Liver (tissue), 9 donors: ENCODE measurements around the gene DSCAML1. TPM values are rescaled to one million over a fixed set of nuclear protein-coding genes. Genes with fewer than 3 reads are reported as not detected.

Source experiments
- DNase-seq: peaks from one replicate; pipeline ENCODE4 v3.0.0-alpha.2; 2017; ENCODE audit warnings: low spot score
- H3K27ac ChIP-seq, 2 donors: one replicate each; pipeline ENCODE4 v1.7.0; 2013; ENCODE audit warnings: inconsistent platforms in 2 of 2, low read length in 2 of 2, control low read depth in 1 of 2, low read depth in 1 of 2, mild to moderate bottlenecking in 1 of 2
- H3K27me3 ChIP-seq, 4 donors: one replicate each; pipeline versions ENCODE4 v1.6.1 to v1.7.0; 2013; ENCODE audit warnings: low read length in 3 of 4, inconsistent platforms in 1 of 4, mild to moderate bottlenecking in 1 of 4, moderate library complexity in 1 of 4; ENCODE audit not compliant: control insufficient read depth in 4 of 4, insufficient read depth in 4 of 4
- H3K36me3 ChIP-seq, 4 donors: one replicate each; pipeline versions ENCODE4 v1.6.1 to v1.7.0; 2013; ENCODE audit warnings: low read length in 3 of 4, mild to moderate bottlenecking in 3 of 4, low read depth in 1 of 4, moderate library complexity in 1 of 4; ENCODE audit not compliant: control insufficient read depth in 4 of 4, insufficient read depth in 3 of 4
- H3K4me1 ChIP-seq, 4 donors: one replicate each; pipeline versions ENCODE4 v1.6.1 to v1.7.0; 2013; ENCODE audit warnings: low read length in 3 of 4, mild to moderate bottlenecking in 3 of 4, moderate library complexity in 1 of 4; ENCODE audit not compliant: control insufficient read depth in 4 of 4, insufficient read depth in 4 of 4
- H3K4me3 ChIP-seq, 3 donors: one replicate each; pipeline versions ENCODE4 v1.6.1 to v1.7.0; 2013; ENCODE audit warnings: low read length in 3 of 3, control low read depth in 1 of 3, low read depth in 1 of 3, mild to moderate bottlenecking in 1 of 3
- H3K9ac ChIP-seq, 2 donors: one replicate each; pipeline ENCODE4 v1.7.0; 2013; ENCODE audit warnings: low read length in 2 of 2, mild to moderate bottlenecking in 2 of 2, moderate library complexity in 2 of 2, control low read depth in 1 of 2, low read depth in 1 of 2
- H3K9me3 ChIP-seq, 4 donors: one replicate each; pipeline versions ENCODE4 v1.6.1 to v1.7.0; 2013; ENCODE audit warnings: low read length in 3 of 4; ENCODE audit not compliant: control insufficient read depth in 4 of 4
- EGR1 ChIP-seq, 2 donors: IDR thresholded peaks; 2 replicates each; pipeline ENCODE4 v1.6.1; 2016 to 2018; ENCODE audit warnings: antibody characterized with exemption in 2 of 2, low read depth in 2 of 2
- FOXA1 ChIP-seq: IDR thresholded peaks from 2 replicates; pipeline ENCODE4 v1.6.1; 2016; ENCODE audit warnings: antibody characterized with exemption
- FOXA2 ChIP-seq: IDR thresholded peaks from 2 replicates; pipeline ENCODE4 v1.6.1; 2016; ENCODE audit warnings: antibody characterized with exemption
- GABPA ChIP-seq, 2 donors: IDR thresholded peaks in 1 of 2; conservative IDR thresholded peaks in 1 of 2; 2 replicates each; pipeline ENCODE4 v1.6.1; 2016; ENCODE audit warnings: antibody characterized with exemption in 2 of 2, mild to moderate bottlenecking in 1 of 2, moderate library complexity in 1 of 2
- HNF4A ChIP-seq, 2 donors: conservative IDR thresholded peaks; 2 replicates each; pipeline ENCODE4 v1.6.1; 2016; ENCODE audit warnings: antibody characterized with exemption in 2 of 2, mild to moderate bottlenecking in 2 of 2
- HNF4G ChIP-seq: IDR thresholded peaks from 2 replicates; pipeline ENCODE4 v1.6.1; 2016; ENCODE audit warnings: antibody characterized with exemption
- JUND ChIP-seq, 2 donors: IDR thresholded peaks; 2 replicates each; pipeline ENCODE4 v1.6.1; 2016; ENCODE audit warnings: antibody characterized with exemption in 2 of 2
- NR2F2 ChIP-seq: IDR thresholded peaks from 2 replicates; pipeline ENCODE4 v1.6.1; 2016; ENCODE audit warnings: antibody characterized with exemption
- RAD21 ChIP-seq, 2 donors: IDR thresholded peaks; 2 replicates each; pipeline ENCODE4 v1.6.1; 2016; ENCODE audit warnings: antibody characterized with exemption in 2 of 2, mild to moderate bottlenecking in 2 of 2
- SP1 ChIP-seq: IDR thresholded peaks from 2 replicates; pipeline ENCODE4 v1.6.1; 2018; ENCODE audit warnings: antibody characterized with exemption, mild to moderate bottlenecking
- TAF1 ChIP-seq: conservative IDR thresholded peaks from 2 replicates; pipeline ENCODE4 v1.6.1; 2016; ENCODE audit warnings: antibody characterized with exemption, mild to moderate bottlenecking
- WGBS: extraction: QIAGEN DNeasy Blood & Tissue Kit; methylation state at CpG from one replicate; pipeline ENCODE4 v1.1.7; 2013; 5-methylcytosine and 5-hydroxymethylcytosine counted together
- polyA plus RNA-seq, 2 donors: library from polyadenylated mRNA; stranded (reverse) in 1 of 2; unstranded in 1 of 2; fragments of 200-250 nt in 1 of 2; fragments of >200 nt in 1 of 2; fragmentation: Nextera tagmentation in 1 of 2; extraction: Ambion mirVana in 1 of 2; gene quantifications; one replicate each; pipeline versions ENCODE4 v1.2.1 to v1.2.3, GENCODE V29; 2013 to 2015
- total RNA-seq, 2 donors: library from RNA; depleted of rRNA; stranded (reverse); fragments of >200 nt; gene quantifications; one replicate each; pipeline ENCODE4 v1.2.3, GENCODE V29; 2014
- TF ChIP-seq, protein P1 (sequence below): IDR thresholded peaks from 2 replicates; pipeline ENCODE4 v1.6.1; 2016; ENCODE audit warnings: antibody characterized with exemption
- TF ChIP-seq, protein P2 (sequence below): IDR thresholded peaks from 2 replicates; pipeline ENCODE4 v1.6.1; 2016; ENCODE audit warnings: antibody characterized with exemption, mild to moderate bottlenecking
- TF ChIP-seq, protein P3 (sequence below): IDR thresholded peaks from 2 replicates; pipeline ENCODE4 v1.6.1; 2016; ENCODE audit warnings: antibody characterized with exemption
- TF ChIP-seq, protein P4 (sequence below): fragments of 150-350 bp; IDR thresholded peaks from 2 replicates; pipeline ENCODE4 v1.5.1; 2017; ENCODE audit warnings: improper control_type of control experiment, low read depth, low read length; ENCODE audit not compliant: missing input control
- TF ChIP-seq, protein P5 (sequence below): IDR thresholded peaks from 2 replicates; pipeline ENCODE4 v1.6.1; 2016; ENCODE audit warnings: antibody characterized with exemption
- donor health status: healthy.
- donor health status: healthy.
- donor health status: healthy.
- donor health status: healthy.
- donor health status: healthy.

The DSCAML1 gene
- total and polyA plus RNA-seq, 4 donors: 0.07 to 0.42 (median 0.20) TPM

DNA sequence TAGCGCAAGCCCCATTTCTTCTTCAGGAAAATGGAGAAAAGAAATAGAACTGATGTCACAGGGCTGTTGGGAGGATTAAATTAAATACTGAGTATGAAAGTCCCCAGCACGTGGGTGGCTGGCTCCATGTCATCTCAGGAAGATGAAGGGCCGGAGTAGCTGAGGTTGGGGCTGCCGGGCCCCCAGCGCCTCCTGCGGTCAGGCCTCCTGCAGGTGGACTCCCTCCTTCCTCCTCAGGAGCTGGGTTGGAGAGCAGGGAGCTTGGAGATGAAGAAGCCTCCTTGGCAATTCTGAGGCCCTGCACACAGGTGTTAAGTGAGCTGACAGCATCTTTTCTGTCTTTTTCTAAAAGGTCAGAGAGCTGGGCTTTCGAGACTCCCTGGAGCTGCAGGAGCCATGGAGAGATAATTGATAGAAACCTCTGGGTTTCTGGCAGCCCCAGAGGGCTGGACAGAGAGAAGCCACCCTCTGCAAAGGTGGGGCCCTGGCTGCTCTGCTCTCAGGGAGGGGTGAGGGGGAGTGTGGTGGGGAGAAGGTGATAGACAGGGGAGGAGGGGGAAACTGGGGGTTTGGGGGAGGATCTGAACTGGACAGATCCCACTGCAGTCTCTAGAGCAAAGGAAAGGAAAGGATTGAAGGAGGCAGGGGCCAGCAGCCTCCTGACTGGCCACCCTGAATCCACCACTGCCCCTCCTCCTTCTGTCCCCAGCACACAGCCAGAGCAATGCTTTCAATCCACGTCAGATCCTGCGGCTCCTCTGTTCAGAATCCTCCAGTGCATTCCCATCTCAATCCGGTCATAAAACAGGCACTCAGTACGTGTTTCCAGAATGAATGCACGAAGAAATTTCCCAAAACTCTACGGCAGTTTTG lies 258.5 kb downstream of the DSCAML1 start:
- Histone ChIP-seq H3K4me3 (no peak overlapping the region), H3K9me3 (peaks cover 0 to 8% (median 5%) of the 10 kb centered on the region in 4 donors), H3K4me1 (no peaks in the 10 kb centered on the region), H3K27ac (no peak overlapping the region), H3K36me3 (no peaks in the 10 kb centered on the region), H3K9ac (no peak overlapping the region), H3K27me3 (no peaks in the 10 kb centered on the region)
- DNase-seq: no peak
- 89% methylated on average over 13 of the region's 13 CpGs for WGBS
- TF ChIP-seq, protein P1, sequence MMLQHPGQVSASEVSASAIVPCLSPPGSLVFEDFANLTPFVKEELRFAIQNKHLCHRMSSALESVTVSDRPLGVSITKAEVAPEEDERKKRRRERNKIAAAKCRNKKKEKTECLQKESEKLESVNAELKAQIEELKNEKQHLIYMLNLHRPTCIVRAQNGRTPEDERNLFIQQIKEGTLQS: no peak
- TF ChIP-seq SP1 (no peak), HNF4G (no peak), HNF4A (conservative IDR thresholded peaks at IDR 0.05) (no peak), FOXA1 (no peak), RAD21 (IDR thresholded peaks at IDR 0.05) (no peak), NR2F2 (no peak), FOXA2 (no peak), GABPA (IDR thresholded peaks at IDR 0.05 in 1 of 2, conservative IDR thresholded peaks at IDR 0.05 in 1 of 2) (no peak), TAF1 (no peak), EGR1 (IDR thresholded peaks at IDR 0.05; ENCODE audit: low read depth in 2 of 2) (no peak), JUND (IDR thresholded peaks at IDR 0.05) (no peak)
- TF ChIP-seq, protein P2, sequence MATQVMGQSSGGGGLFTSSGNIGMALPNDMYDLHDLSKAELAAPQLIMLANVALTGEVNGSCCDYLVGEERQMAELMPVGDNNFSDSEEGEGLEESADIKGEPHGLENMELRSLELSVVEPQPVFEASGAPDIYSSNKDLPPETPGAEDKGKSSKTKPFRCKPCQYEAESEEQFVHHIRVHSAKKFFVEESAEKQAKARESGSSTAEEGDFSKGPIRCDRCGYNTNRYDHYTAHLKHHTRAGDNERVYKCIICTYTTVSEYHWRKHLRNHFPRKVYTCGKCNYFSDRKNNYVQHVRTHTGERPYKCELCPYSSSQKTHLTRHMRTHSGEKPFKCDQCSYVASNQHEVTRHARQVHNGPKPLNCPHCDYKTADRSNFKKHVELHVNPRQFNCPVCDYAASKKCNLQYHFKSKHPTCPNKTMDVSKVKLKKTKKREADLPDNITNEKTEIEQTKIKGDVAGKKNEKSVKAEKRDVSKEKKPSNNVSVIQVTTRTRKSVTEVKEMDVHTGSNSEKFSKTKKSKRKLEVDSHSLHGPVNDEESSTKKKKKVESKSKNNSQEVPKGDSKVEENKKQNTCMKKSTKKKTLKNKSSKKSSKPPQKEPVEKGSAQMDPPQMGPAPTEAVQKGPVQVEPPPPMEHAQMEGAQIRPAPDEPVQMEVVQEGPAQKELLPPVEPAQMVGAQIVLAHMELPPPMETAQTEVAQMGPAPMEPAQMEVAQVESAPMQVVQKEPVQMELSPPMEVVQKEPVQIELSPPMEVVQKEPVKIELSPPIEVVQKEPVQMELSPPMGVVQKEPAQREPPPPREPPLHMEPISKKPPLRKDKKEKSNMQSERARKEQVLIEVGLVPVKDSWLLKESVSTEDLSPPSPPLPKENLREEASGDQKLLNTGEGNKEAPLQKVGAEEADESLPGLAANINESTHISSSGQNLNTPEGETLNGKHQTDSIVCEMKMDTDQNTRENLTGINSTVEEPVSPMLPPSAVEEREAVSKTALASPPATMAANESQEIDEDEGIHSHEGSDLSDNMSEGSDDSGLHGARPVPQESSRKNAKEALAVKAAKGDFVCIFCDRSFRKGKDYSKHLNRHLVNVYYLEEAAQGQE: no peak
- TF ChIP-seq, protein P3, sequence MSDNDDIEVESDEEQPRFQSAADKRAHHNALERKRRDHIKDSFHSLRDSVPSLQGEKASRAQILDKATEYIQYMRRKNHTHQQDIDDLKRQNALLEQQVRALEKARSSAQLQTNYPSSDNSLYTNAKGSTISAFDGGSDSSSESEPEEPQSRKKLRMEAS: no peak
- TF ChIP-seq, protein P4, sequence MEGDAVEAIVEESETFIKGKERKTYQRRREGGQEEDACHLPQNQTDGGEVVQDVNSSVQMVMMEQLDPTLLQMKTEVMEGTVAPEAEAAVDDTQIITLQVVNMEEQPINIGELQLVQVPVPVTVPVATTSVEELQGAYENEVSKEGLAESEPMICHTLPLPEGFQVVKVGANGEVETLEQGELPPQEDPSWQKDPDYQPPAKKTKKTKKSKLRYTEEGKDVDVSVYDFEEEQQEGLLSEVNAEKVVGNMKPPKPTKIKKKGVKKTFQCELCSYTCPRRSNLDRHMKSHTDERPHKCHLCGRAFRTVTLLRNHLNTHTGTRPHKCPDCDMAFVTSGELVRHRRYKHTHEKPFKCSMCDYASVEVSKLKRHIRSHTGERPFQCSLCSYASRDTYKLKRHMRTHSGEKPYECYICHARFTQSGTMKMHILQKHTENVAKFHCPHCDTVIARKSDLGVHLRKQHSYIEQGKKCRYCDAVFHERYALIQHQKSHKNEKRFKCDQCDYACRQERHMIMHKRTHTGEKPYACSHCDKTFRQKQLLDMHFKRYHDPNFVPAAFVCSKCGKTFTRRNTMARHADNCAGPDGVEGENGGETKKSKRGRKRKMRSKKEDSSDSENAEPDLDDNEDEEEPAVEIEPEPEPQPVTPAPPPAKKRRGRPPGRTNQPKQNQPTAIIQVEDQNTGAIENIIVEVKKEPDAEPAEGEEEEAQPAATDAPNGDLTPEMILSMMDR: no peak
- TF ChIP-seq, protein P5, sequence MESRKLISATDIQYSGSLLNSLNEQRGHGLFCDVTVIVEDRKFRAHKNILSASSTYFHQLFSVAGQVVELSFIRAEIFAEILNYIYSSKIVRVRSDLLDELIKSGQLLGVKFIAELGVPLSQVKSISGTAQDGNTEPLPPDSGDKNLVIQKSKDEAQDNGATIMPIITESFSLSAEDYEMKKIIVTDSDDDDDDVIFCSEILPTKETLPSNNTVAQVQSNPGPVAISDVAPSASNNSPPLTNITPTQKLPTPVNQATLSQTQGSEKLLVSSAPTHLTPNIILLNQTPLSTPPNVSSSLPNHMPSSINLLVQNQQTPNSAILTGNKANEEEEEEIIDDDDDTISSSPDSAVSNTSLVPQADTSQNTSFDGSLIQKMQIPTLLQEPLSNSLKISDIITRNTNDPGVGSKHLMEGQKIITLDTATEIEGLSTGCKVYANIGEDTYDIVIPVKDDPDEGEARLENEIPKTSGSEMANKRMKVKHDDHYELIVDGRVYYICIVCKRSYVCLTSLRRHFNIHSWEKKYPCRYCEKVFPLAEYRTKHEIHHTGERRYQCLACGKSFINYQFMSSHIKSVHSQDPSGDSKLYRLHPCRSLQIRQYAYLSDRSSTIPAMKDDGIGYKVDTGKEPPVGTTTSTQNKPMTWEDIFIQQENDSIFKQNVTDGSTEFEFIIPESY: no peak
